Measurements from ENCODE around the gene JADE1. TPM values are rescaled to one million over a fixed set of nuclear protein-coding genes. Genes with fewer than 3 reads are reported as not detected.

The JADE1 gene
- total RNA-seq, 4 donors from 2014 or later: 18.7 to 50.2 (median 35.7) TPM

- no peaks in the 10 kb centered on the region for H3K27me3 ChIP-seq
- H3K9me3 ChIP-seq: no peaks in the 10 kb centered on the region
- H3K27ac ChIP-seq: no peak overlapping the region
- no peak for TF ChIP-seq POLR2A (IDR thresholded peaks at IDR 0.05)
- TF ChIP-seq CTCF (IDR thresholded peaks at IDR 0.05): no peak
- no peaks in the 10 kb centered on the region for H3K4me1 ChIP-seq
- no peak overlapping the region for H3K4me3 ChIP-seq
- DNase-seq: no peak
- no peaks in the 10 kb centered on the region for H3K36me3 ChIP-seq
- intact Hi-C loops (cut with DNase I; ENCODE audit: low total_unique reads): no loop called here
Measured at GRCh38 chr4:128775477-128775876, 34.0 kb upstream of the JADE1 start.

GRCh38 chr4:128775916-128776315 lies 33.6 kb upstream of the JADE1 start:
- H3K4me1 ChIP-seq: no peaks in the 10 kb centered on the region
- no peak for DNase-seq
- no peak overlapping the region for H3K4me3 ChIP-seq
- no peak overlapping the region for H3K27ac ChIP-seq
- TF ChIP-seq POLR2A (IDR thresholded peaks at IDR 0.05): no peak
- TF ChIP-seq CTCF (IDR thresholded peaks at IDR 0.05): no peak
- intact Hi-C loops (cut with DNase I; ENCODE audit: low total_unique reads): no loop called here
- H3K27me3 ChIP-seq: no peaks in the 10 kb centered on the region
- H3K9me3 ChIP-seq: no peaks in the 10 kb centered on the region
- H3K36me3 ChIP-seq: no peaks in the 10 kb centered on the region

- Histone ChIP-seq H3K27ac (no peak overlapping the region), H3K9me3 (no peaks in the 10 kb centered on the region), H3K4me1 (no peaks in the 10 kb centered on the region), H3K36me3 (no peaks in the 10 kb centered on the region), H3K4me3 (no peak overlapping the region), H3K27me3 (no peaks in the 10 kb centered on the region)
- peak in 1 of 2 donors; percentile 24 for DNase-seq
- TF ChIP-seq CTCF (IDR thresholded peaks at IDR 0.05): no peak
- no peak for TF ChIP-seq POLR2A (IDR thresholded peaks at IDR 0.05)
- intact Hi-C loops (cut with DNase I; ENCODE audit: low total_unique reads): no loop called here
Measured at GRCh38 chr4:128776794-128777216, 32.7 kb upstream of the JADE1 start.

GRCh38 chr4:128780688-128781087 lies 28.8 kb upstream of the JADE1 start:
- intact Hi-C loops (cut with DNase I; ENCODE audit: low total_unique reads): no loop called here
- Histone ChIP-seq H3K9me3 (no peaks in the 10 kb centered on the region), H3K4me1 (no peaks in the 10 kb centered on the region), H3K4me3 (no peak overlapping the region), H3K36me3 (no peaks in the 10 kb centered on the region), H3K27me3 (no peaks in the 10 kb centered on the region), H3K27ac (no peak overlapping the region)
- no peak for DNase-seq
- TF ChIP-seq CTCF (IDR thresholded peaks at IDR 0.05) (no peak), POLR2A (IDR thresholded peaks at IDR 0.05) (no peak)

GRCh38 chr4:128782076-128782715 lies 27.3 kb upstream of the JADE1 start:
- intact Hi-C loops (cut with DNase I; ENCODE audit: low total_unique reads): no loop called here
- no peak overlapping the region for H3K4me3 ChIP-seq
- no peak overlapping the region for H3K27ac ChIP-seq
- TF ChIP-seq CTCF (IDR thresholded peaks at IDR 0.05) (no peak), POLR2A (IDR thresholded peaks at IDR 0.05) (no peak)
- no peaks in the 10 kb centered on the region for H3K4me1 ChIP-seq
- H3K27me3 ChIP-seq: no peaks in the 10 kb centered on the region
- DNase-seq: peak; percentile 20 to 21
- no peaks in the 10 kb centered on the region for H3K36me3 ChIP-seq
- no peaks in the 10 kb centered on the region for H3K9me3 ChIP-seq
